Measurements from ENCODE around the gene TMEM237.
"Not testable (repeated sequence)": the region's sequence is repeated elsewhere in the genome, so short reads cannot be mapped to it uniquely, and the experiment has no call there.

TMEM237 gene

GRCh38 chr2:201643216-201643890 is at the start of gene TMEM237:
Gene TMEM237, minus strand, starts transcription at chr2:201643503. Its CDS starts 103 bp downstream, at chr2:201643400.
- peak; percentile 73 for DNase-seq (ENCODE audit: low spot score)

DNA sequence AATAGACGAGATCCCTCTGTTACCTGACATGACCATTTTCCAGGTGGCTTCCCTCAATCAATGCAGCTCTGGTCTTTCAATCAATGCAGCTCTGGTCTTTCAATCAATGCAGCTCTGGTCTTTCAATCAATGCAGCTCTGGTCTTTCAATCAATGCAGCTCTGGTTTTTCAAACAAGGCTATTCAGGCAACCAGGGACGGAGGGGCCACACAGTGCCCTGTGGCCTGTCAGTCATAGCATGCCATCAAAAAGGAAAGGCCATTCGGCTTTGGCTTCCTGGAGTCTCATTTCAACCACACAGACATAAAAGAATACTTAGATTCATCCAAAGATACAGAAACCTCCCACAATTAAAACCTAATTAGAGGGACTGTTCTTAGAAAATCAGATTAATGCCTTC is 41.9 kb upstream of the TMEM237 start:
- DNase-seq (ENCODE audit: low spot score), result no peak

DNA sequence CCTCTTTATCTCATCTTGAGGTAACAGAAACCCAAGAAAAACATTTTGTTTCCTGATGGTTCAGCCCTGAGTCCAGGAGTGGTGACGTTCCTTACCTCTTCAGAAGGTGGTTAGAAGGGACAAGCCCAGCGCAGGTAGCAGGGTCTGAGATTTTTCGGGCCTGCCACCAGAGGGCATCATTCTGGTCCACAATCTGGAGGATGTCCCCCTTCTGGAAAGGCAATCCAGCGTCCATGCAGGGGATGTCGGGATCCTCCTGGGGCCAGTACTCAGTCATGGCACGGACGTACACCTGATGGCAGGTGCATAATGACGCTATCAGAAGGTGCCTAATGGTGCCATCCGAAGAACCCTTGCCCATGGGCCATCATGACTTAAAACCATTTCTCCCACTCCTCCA is 37.4 kb upstream of the TMEM237 start:
- peak; percentile 22 for DNase-seq (ENCODE audit: low spot score)

- DNase-seq (ENCODE audit: low spot score), result no peak
These were observed 35.1 kb upstream of the TMEM237 start for GRCh38 chr2:201678401-201678800.

- DNase-seq (ENCODE audit: low spot score), result no peak
These were observed 32.2 kb upstream of the TMEM237 start for GRCh38 chr2:201675454-201675853.

- DNase-seq (ENCODE audit: low spot score), result no peak
These were observed 31.5 kb upstream of the TMEM237 start for GRCh38 chr2:201674794-201675193.

GRCh38 chr2:201674298-201674697 is 31.0 kb upstream of the TMEM237 start:
- no peak for DNase-seq (ENCODE audit: low spot score)

GRCh38 chr2:201673546-201673945 is 30.2 kb upstream of the TMEM237 start:
- DNase-seq (ENCODE audit: low spot score), result no peak

GRCh38 chr2:201671205-201671604 is 27.9 kb upstream of the TMEM237 start:
- DNase-seq (ENCODE audit: low spot score), result not testable (repeated sequence)

GRCh38 chr2:201669865-201670264 is 26.6 kb upstream of the TMEM237 start:
- no peak for DNase-seq (ENCODE audit: low spot score)

DNA sequence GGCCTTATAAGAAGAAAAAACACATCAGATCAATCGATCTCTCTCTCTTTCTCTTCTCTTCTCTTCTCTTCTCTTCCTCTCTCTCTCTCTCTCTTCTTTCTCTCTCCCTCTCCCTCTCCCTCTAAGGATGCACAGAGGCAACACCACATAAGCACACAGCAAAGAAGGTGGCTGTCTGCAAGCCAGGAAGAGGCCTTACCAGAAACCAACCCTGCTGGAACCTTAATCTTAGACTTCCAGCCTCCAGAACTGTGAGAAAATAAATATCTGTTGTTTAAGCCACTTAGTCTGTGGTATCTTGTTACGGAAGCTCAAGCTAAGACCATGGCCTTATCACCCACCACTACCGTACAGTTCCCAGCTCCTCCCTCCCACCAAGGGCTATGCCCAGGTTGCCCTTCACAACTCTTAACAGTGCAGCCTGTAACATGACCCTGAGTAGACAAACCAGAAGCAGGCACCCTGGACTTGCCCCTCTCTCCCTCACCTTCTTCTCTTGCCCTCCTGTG is 25.2 kb upstream of the TMEM237 start:
- no peak for DNase-seq (ENCODE audit: low spot score)

GRCh38 chr2:201664334-201664733 is 21.0 kb upstream of the TMEM237 start:
- no peak for DNase-seq (ENCODE audit: low spot score)

- DNase-seq (ENCODE audit: low spot score), result no peak
These were observed 18.1 kb upstream of the TMEM237 start for GRCh38 chr2:201661366-201661765.

- DNase-seq (ENCODE audit: low spot score), result no peak
These were observed 17.1 kb upstream of the TMEM237 start for GRCh38 chr2:201660293-201660895.

GRCh38 chr2:201656740-201657139 is 13.4 kb upstream of the TMEM237 start:
- no peak for DNase-seq (ENCODE audit: low spot score)

DNA sequence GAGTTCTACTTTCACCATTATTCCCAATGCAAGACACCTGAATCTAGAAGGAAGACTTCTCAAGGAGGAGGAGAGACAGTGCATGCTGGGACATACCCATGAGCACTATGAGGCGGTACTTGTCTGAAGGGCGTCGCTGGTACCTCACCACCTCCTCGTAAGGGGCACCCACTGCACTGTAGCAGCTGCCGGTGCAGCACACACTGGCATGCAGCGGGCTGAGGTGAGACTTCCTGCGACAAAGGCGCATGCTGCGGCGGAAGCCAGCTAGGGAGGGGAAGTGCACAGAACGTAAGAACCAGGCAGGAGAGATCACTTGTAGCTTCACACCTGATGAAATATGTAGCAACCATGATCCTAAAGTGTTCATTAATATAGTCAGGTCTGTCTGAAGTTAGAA is 12.8 kb upstream of the TMEM237 start:
- DNase-seq (ENCODE audit: low spot score), result no peak

GRCh38 chr2:201654616-201655384 is 11.5 kb upstream of the TMEM237 start:
- DNase-seq (ENCODE audit: low spot score), result peak; percentile 70

- DNase-seq (ENCODE audit: low spot score), result no peak
These were observed 9.9 kb upstream of the TMEM237 start for GRCh38 chr2:201653221-201653620.

GRCh38 chr2:201649442-201649841 is 6.1 kb upstream of the TMEM237 start:
- no peak for DNase-seq (ENCODE audit: low spot score)

DNA sequence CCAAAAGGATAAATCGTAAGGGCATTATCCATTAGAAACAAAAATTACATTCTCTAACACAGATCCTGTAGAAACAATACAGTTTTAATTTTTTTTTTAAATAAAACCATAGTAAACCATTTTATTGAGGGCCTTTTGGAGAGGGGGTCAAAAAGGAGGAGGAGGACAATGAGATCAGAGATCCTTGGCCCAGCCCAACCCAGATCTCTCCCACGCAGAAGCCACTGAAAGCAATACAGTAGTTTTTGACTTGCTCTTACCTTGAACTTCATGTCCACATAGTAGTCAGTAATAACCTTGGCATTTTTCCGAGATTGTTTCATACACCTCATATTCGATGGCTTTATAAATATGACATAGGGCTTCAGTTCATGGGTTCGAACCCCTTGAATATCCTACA is 4.1 kb upstream of the TMEM237 start:
- DNase-seq (ENCODE audit: low spot score), result no peak

DNA sequence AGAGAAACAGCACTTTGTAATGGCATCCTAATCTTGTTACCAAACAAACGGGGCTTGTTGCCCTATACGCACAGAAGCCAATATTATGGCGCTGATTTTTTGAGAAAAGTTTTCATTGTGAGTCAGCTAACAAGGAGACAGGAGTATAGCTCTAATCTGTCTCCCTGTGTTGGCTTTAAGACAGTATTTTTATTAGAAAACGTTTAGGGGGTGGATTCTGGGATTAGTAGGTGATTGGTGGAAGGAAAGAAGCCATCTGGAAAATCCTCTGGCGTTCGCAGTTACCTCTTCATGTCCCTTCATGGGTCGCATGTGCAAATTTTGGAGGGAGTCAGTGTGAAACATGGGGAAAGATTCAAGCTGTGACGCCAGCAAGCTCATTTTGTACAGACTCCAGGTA is 698 bp upstream of the TMEM237 start:
- peak; percentile 14 for DNase-seq (ENCODE audit: low spot score)

GRCh38 chr2:201642579-201643215 is 606 bp downstream of the TMEM237 start:
- DNase-seq (ENCODE audit: low spot score), result peak; percentile 95
